Fibroblast of lung (primary cell): Measurements from ENCODE around the gene NIPAL3.
"Not testable (repeated sequence)": the region's sequence is repeated elsewhere in the genome, so short reads cannot be mapped to it uniquely, and the experiment has no call there.

ENCODE experiments used
- CTCF ChIP-seq, 2 donors: IDR thresholded peaks in 1 of 2; conservative IDR thresholded peaks in 1 of 2; 1 replicate in 1 of 2; 2 replicates in 1 of 2; pipeline ENCODE4 v1.5.1; 2011 to 2012; ENCODE audit warnings: low read length in 2 of 2, control low read depth in 1 of 2, inconsistent platforms in 1 of 2, low read depth in 1 of 2, mild to moderate bottlenecking in 1 of 2
- EZH2 ChIP-seq: IDR thresholded peaks from 2 replicates; pipeline ENCODE4 v1.5.1; 2012; ENCODE audit warnings: low read length, control low read depth, mild to moderate bottlenecking; ENCODE audit errors: missing control alignments

- TF ChIP-seq CTCF (conservative IDR thresholded peaks at IDR 0.05 in 1 of 2, IDR thresholded peaks at IDR 0.05 in 1 of 2; ENCODE audit: low read depth in 1 of 2, low read length in 2 of 2); EZH2: not testable (repeated sequence)
Observed at GRCh38 chr1:24515671-24516209, 100.1 kb downstream of the NIPAL3 start.
